Measurements from ENCODE around the gene EHD4.
A peak's percentile ranks its signal among the peaks of the same experiment; 100 is the strongest.

EHD4 gene

GRCh38 chr15:41941644-41942415 lies 30.5 kb downstream of the EHD4 start:
- TF ChIP-seq TAF1 (IDR thresholded peaks at IDR 0.05; ENCODE audit: borderline replicate concordance, insufficient read depth, low read length) (no peak), SIN3A (IDR thresholded peaks at IDR 0.05; ENCODE audit: borderline replicate concordance, insufficient read depth, low read length) (no peak), REST (IDR thresholded peaks at IDR 0.05; ENCODE audit: insufficient read depth in 1 of 2, low read depth in 2 of 2, low read length in 2 of 2) (no peak), POLR2AphosphoS5 (IDR thresholded peaks at IDR 0.05; ENCODE audit: low read depth, low read length) (no peak), FOXP2 (optimal IDR thresholded peaks at IDR 0.05; ENCODE audit: borderline replicate concordance, extremely low read depth, extremely low read length, insufficient read depth) (no peak)

GRCh38 chr15:41940441-41940857 lies 31.9 kb downstream of the EHD4 start:
- TF ChIP-seq POLR2AphosphoS5 (IDR thresholded peaks at IDR 0.05; ENCODE audit: low read depth, low read length) (no peak), FOXP2 (optimal IDR thresholded peaks at IDR 0.05; ENCODE audit: borderline replicate concordance, extremely low read depth, extremely low read length, insufficient read depth) (peak; percentile 69)

GRCh38 chr15:41939986-41940385 lies 32.4 kb downstream of the EHD4 start:
- no peak for TF ChIP-seq REST (IDR thresholded peaks at IDR 0.05; ENCODE audit: insufficient read depth in 1 of 2, low read depth in 2 of 2, low read length in 2 of 2)

- TF ChIP-seq FOXP2 (optimal IDR thresholded peaks at IDR 0.05; ENCODE audit: borderline replicate concordance, extremely low read depth, extremely low read length, insufficient read depth), result no peak
These were observed 34.8 kb downstream of the EHD4 start for GRCh38 chr15:41937568-41937923.

GRCh38 chr15:41936649-41937567 lies 35.4 kb downstream of the EHD4 start:
- no peak for TF ChIP-seq TAF1 (IDR thresholded peaks at IDR 0.05; ENCODE audit: borderline replicate concordance, insufficient read depth, low read length)
- peak; percentile 33 for TF ChIP-seq FOXP2 (optimal IDR thresholded peaks at IDR 0.05; ENCODE audit: borderline replicate concordance, extremely low read depth, extremely low read length, insufficient read depth)
- peak in 1 of 2 experiments; percentile 17; a peak in 1 of 4 replicates for TF ChIP-seq REST (IDR thresholded peaks at IDR 0.05; ENCODE audit: insufficient read depth in 1 of 2, low read depth in 2 of 2, low read length in 2 of 2)
- no peak for TF ChIP-seq SIN3A (IDR thresholded peaks at IDR 0.05; ENCODE audit: borderline replicate concordance, insufficient read depth, low read length)
- TF ChIP-seq POLR2AphosphoS5 (IDR thresholded peaks at IDR 0.05; ENCODE audit: low read depth, low read length), result no peak

GRCh38 chr15:41936155-41936554 lies 36.2 kb downstream of the EHD4 start:
- no peak for TF ChIP-seq TAF1 (IDR thresholded peaks at IDR 0.05; ENCODE audit: borderline replicate concordance, insufficient read depth, low read length)
- no peak for TF ChIP-seq SIN3A (IDR thresholded peaks at IDR 0.05; ENCODE audit: borderline replicate concordance, insufficient read depth, low read length)
- TF ChIP-seq REST (IDR thresholded peaks at IDR 0.05; ENCODE audit: insufficient read depth in 1 of 2, low read depth in 2 of 2, low read length in 2 of 2), result no peak
- no peak for TF ChIP-seq FOXP2 (optimal IDR thresholded peaks at IDR 0.05; ENCODE audit: borderline replicate concordance, extremely low read depth, extremely low read length, insufficient read depth)
- TF ChIP-seq POLR2AphosphoS5 (IDR thresholded peaks at IDR 0.05; ENCODE audit: low read depth, low read length), result no peak

Measured in PFSK-1 (cell line).